GM13977 (cell line): ENCODE measurements around the gene TXNL1.

ENCODE experiments used
- DNase-seq: peaks from one replicate; pipeline ENCODE4 v3.0.0; 2012; ENCODE audit warnings: low spot score
- in situ Hi-C: fragments of 300-500 bp; cut with MboI; formaldehyde crosslinking; loops from one replicate; pipeline ENCODE4 v1.12.0; 2022; ENCODE audit warnings: low sequenced_read_pairs, low pct_unique_long_range_greater_than_20kb, mixed read lengths, inconsistent platforms; ENCODE audit not compliant: unreplicated experiment
- TF ChIP-seq, protein P1 (sequence below): IDR thresholded peaks from 2 replicates; pipeline ENCODE4 v1.5.1; 2012; ENCODE audit warnings: mild to moderate bottlenecking, control low read depth; ENCODE audit not compliant: insufficient read depth; ENCODE audit errors: extremely low read depth, missing control alignments

The TXNL1 gene

DNA sequence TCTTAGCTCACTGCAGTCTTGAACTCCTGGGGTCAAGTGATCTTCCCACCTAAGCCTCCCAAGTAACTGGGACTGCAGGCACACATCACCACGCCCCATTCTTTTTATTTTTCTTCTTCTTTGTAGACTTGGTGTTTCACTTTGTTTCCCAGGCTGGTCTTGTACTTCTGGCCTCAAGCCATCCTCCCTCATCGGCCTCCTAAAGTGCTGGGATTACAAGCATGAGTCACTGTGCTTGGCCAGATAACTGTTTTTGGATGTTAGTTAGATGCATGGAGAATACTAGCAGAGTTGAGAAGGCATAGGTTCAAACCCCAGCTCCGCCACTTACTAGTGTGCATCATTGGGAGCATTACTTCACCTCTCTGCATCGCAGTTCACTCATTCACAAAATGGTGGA lies 88.3 kb downstream of the TXNL1 start:
- TF ChIP-seq, protein P1, sequence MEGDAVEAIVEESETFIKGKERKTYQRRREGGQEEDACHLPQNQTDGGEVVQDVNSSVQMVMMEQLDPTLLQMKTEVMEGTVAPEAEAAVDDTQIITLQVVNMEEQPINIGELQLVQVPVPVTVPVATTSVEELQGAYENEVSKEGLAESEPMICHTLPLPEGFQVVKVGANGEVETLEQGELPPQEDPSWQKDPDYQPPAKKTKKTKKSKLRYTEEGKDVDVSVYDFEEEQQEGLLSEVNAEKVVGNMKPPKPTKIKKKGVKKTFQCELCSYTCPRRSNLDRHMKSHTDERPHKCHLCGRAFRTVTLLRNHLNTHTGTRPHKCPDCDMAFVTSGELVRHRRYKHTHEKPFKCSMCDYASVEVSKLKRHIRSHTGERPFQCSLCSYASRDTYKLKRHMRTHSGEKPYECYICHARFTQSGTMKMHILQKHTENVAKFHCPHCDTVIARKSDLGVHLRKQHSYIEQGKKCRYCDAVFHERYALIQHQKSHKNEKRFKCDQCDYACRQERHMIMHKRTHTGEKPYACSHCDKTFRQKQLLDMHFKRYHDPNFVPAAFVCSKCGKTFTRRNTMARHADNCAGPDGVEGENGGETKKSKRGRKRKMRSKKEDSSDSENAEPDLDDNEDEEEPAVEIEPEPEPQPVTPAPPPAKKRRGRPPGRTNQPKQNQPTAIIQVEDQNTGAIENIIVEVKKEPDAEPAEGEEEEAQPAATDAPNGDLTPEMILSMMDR = no peak
- in situ Hi-C loops = no loop called here
- no peak for DNase-seq
